Neural cell (in vitro differentiated cells): ENCODE measurements around the gene MINK1. TPM values are rescaled to one million over a fixed set of nuclear protein-coding genes. Genes with fewer than 3 reads are reported as not detected.

Experiments
- H2AFZ ChIP-seq: fragments of 200-600, 300-800 bp; sonication (generic), shearing (Covaris generic); 2 replicates; pipeline ENCODE4 v1.6.0; 2014; ENCODE audit warnings: low read depth, mild to moderate bottlenecking, antibody characterized with exemption, low read length, moderate library complexity
- H3F3A ChIP-seq: fragments of 200-600 bp; shearing (Covaris generic); 2 replicates; pipeline ENCODE4 v1.6.1; 2016; ENCODE audit warnings: mild to moderate bottlenecking, moderate library complexity, mixed read lengths, antibody characterized with exemption, low read length; ENCODE audit not compliant: insufficient read depth, poor library complexity, severe bottlenecking
- H3K27ac ChIP-seq: fragments of 200-600, 300-800 bp; sonication (generic), shearing (Covaris generic); 2 replicates; pipeline ENCODE4 v1.5.1; 2014; ENCODE audit warnings: mild to moderate bottlenecking, low read length, moderate library complexity
- H3K27me3 ChIP-seq: fragments of 300-800, 200-600 bp; sonication (generic), shearing (Covaris generic); 2 replicates; pipeline ENCODE4 v1.6.0; 2014; ENCODE audit warnings: mild to moderate bottlenecking, low read depth, low read length, moderate library complexity; ENCODE audit not compliant: insufficient read depth
- H3K36me3 ChIP-seq: fragments of 300-800, 200-600 bp; sonication (generic), shearing (Covaris generic); 2 replicates; pipeline ENCODE4 v1.5.1; 2014; ENCODE audit warnings: mild to moderate bottlenecking, antibody characterized with exemption, low read length, moderate library complexity; ENCODE audit not compliant: insufficient read depth
- H3K4me2 ChIP-seq: fragments of 300-800, 200-600 bp; sonication (generic), shearing (Covaris generic); 2 replicates; pipeline ENCODE4 v1.6.0; 2014; ENCODE audit warnings: mild to moderate bottlenecking, low read length
- H3K4me3 ChIP-seq: fragments of 300-800, 200-600 bp; sonication (generic), shearing (Covaris generic); 2 replicates; pipeline ENCODE4 v1.5.1; 2014; ENCODE audit warnings: mild to moderate bottlenecking, low read length, moderate library complexity
- H3K79me2 ChIP-seq: fragments of 200-600 bp; shearing (Covaris generic); replicated peaks from 2 replicates; pipeline ENCODE4 v1.6.0; 2014; ENCODE audit warnings: mild to moderate bottlenecking, low read length, moderate library complexity; ENCODE audit not compliant: insufficient read depth
- H3K9ac ChIP-seq: fragments of 300-800, 200-600 bp; sonication (generic), shearing (Covaris generic); 2 replicates; pipeline ENCODE4 v1.6.1; 2016; ENCODE audit warnings: mild to moderate bottlenecking, low read length, mixed read lengths
- H3K9me2 ChIP-seq: fragments of 200-600 bp; shearing (Covaris generic); 2 replicates; pipeline ENCODE4 v1.6.1; 2016; ENCODE audit warnings: mild to moderate bottlenecking, low read length, mixed read lengths; ENCODE audit not compliant: insufficient read depth
- H3K9me3 ChIP-seq: fragments of 200-600, 300-800 bp; sonication (generic), shearing (Covaris generic); 2 replicates; pipeline ENCODE4 v1.6.1; 2016; ENCODE audit warnings: mild to moderate bottlenecking, mixed run types, low read length, moderate library complexity, mixed read lengths
- H4K20me1 ChIP-seq: fragments of 200-600 bp; shearing (Covaris generic); 2 replicates; pipeline ENCODE4 v1.6.1; 2016; ENCODE audit warnings: mild to moderate bottlenecking, mixed run types; ENCODE audit not compliant: insufficient read depth
- CTCF ChIP-seq: fragments of 450-650 bp; IDR thresholded peaks from 2 replicates; pipeline ENCODE4 v1.5.1; 2014; ENCODE audit warnings: antibody characterized with exemption, mild to moderate bottlenecking, moderate library complexity; ENCODE audit not compliant: poor library complexity, severe bottlenecking
- EP300 ChIP-seq: fragments of 450-650 bp; conservative IDR thresholded peaks from 2 replicates; pipeline ENCODE4 v1.6.1; 2014; ENCODE audit warnings: antibody characterized with exemption, mild to moderate bottlenecking, moderate library complexity; ENCODE audit not compliant: poor library complexity, severe bottlenecking
- EZH2 ChIP-seq: fragments of 200-600, 300-800 bp; shearing (Covaris generic), sonication (generic); IDR thresholded peaks from 2 replicates; pipeline ENCODE4 v1.6.1; 2014; ENCODE audit warnings: antibody characterized with exemption, low read length, borderline replicate concordance, mild to moderate bottlenecking; ENCODE audit not compliant: insufficient read depth, poor library complexity, severe bottlenecking
- MXI1 ChIP-seq: fragments of 450-650 bp; conservative IDR thresholded peaks from 2 replicates; pipeline ENCODE4 v1.6.1; 2014; ENCODE audit warnings: antibody characterized with exemption, mild to moderate bottlenecking; ENCODE audit not compliant: poor library complexity, severe bottlenecking
- POLR2AphosphoS5 ChIP-seq: IDR thresholded peaks from 2 replicates; pipeline ENCODE4 v1.6.1; 2012
- RAD21 ChIP-seq: fragments of 450-650 bp; conservative IDR thresholded peaks from 2 replicates; pipeline ENCODE4 v1.6.1; 2014; ENCODE audit warnings: antibody characterized with exemption, mild to moderate bottlenecking, moderate library complexity
- REST ChIP-seq: IDR thresholded peaks from 2 replicates; pipeline ENCODE4 v1.6.1; 2012; ENCODE audit warnings: borderline replicate concordance
- SMC3 ChIP-seq: fragments of 450-650 bp; conservative IDR thresholded peaks from 2 replicates; pipeline ENCODE4 v1.6.1; 2014; ENCODE audit warnings: antibody characterized with exemption, mild to moderate bottlenecking, moderate library complexity; ENCODE audit not compliant: poor library complexity
- TAF1 ChIP-seq: IDR thresholded peaks from 2 replicates; pipeline ENCODE4 v1.6.1; 2012; ENCODE audit warnings: low read depth
- polyA plus RNA-seq: library from polyadenylated mRNA; depleted of rRNA; stranded (reverse); fragments of >200 nt; gene quantifications from 2 replicates; pipeline ENCODE4 v1.2.3, GENCODE V29; 2014

The MINK1 gene
- polyA plus RNA-seq, 1 donor from 2014 or later: 38.1 TPM

GRCh38 chr17:4849011-4849536 lies 15.9 kb downstream of the MINK1 start:
- Histone ChIP-seq H4K20me1 (no peaks in the 10 kb centered on the region), H3K9ac (no peak overlapping the region), H3K79me2 (peaks cover 16% of the 10 kb centered on the region)

GRCh38 chr17:4850246-4850645 lies 17.1 kb downstream of the MINK1 start:
- Histone ChIP-seq H3F3A (no peaks in the 10 kb centered on the region), H3K9me2 (no peaks in the 10 kb centered on the region), H3K9me3 (no peaks in the 10 kb centered on the region), H3K9ac (no peak overlapping the region), H2AFZ (no peak overlapping the region), H3K4me3 (no peak overlapping the region), H3K27ac (no peak overlapping the region), H3K79me2 (peaks cover 6% of the 10 kb centered on the region), H4K20me1 (no peaks in the 10 kb centered on the region), H3K4me2 (no peak overlapping the region), H3K27me3 (no peaks in the 10 kb centered on the region), H3K36me3 (no peaks in the 10 kb centered on the region)
- TF ChIP-seq CTCF (no peak), RAD21 (no peak), TAF1 (no peak)

More at GRCh38 chr17:4849011-4849536, 15.9 kb downstream of the MINK1 start:
- Histone ChIP-seq H3K4me2 (no peak overlapping the region), H3K27me3 (no peaks in the 10 kb centered on the region), H3K36me3 (no peaks in the 10 kb centered on the region), H3K27ac (no peak overlapping the region), H2AFZ (no peak overlapping the region), H3F3A (no peaks in the 10 kb centered on the region), H3K9me2 (no peaks in the 10 kb centered on the region), H3K4me3 (no peak overlapping the region), H3K9me3 (no peaks in the 10 kb centered on the region)
- TF ChIP-seq TAF1: no peak
- TF ChIP-seq SMC3: no peak
- TF ChIP-seq EZH2: no peak
- no peak for TF ChIP-seq EP300
- TF ChIP-seq MXI1: no peak
- no peak for TF ChIP-seq RAD21
- TF ChIP-seq REST: no peak
- no peak for TF ChIP-seq POLR2AphosphoS5
- TF ChIP-seq CTCF: no peak
